Loucy (cell line): Measurements from ENCODE around the gene SC5D.

Source experiments
- H2AFZ ChIP-seq: fragments of 200-600 bp; sonication (generic); 2 replicates; pipeline ENCODE4 v1.6.0; 2016; ENCODE audit warnings: antibody characterized with exemption, mild to moderate bottlenecking, low read length, moderate library complexity
- H3F3A ChIP-seq: fragments of 200-600 bp; 2 replicates; pipeline ENCODE4 v1.6.0; 2016; ENCODE audit warnings: antibody characterized with exemption, low read depth, mild to moderate bottlenecking
- H3K27me3 ChIP-seq: fragments of 200-600 bp; sonication (generic); 2 replicates; pipeline ENCODE4 v1.6.1; 2014; ENCODE audit warnings: low read length, mild to moderate bottlenecking; ENCODE audit not compliant: insufficient read depth, poor library complexity, severe bottlenecking
- H3K36me3 ChIP-seq: fragments of 200-600 bp; sonication (generic); 2 replicates; pipeline ENCODE4 v1.6.1; 2016; ENCODE audit warnings: low read length; ENCODE audit not compliant: insufficient read depth
- H3K4me1 ChIP-seq: fragments of 200-600 bp; sonication (generic); 2 replicates; pipeline ENCODE4 v1.5.1; 2014; ENCODE audit warnings: low read length, mild to moderate bottlenecking; ENCODE audit not compliant: insufficient read depth, poor library complexity, severe bottlenecking
- H3K4me2 ChIP-seq: fragments of 200-600 bp; sonication (generic); 2 replicates; pipeline ENCODE4 v1.6.0; 2014; ENCODE audit warnings: antibody characterized with exemption, low read length, low read depth, mild to moderate bottlenecking; ENCODE audit not compliant: poor library complexity, severe bottlenecking
- H3K4me3 ChIP-seq: fragments of 200-600 bp; sonication (generic); 2 replicates; pipeline ENCODE4 v1.5.1; 2014; ENCODE audit warnings: low read length, mild to moderate bottlenecking, mixed read lengths; ENCODE audit not compliant: poor library complexity, severe bottlenecking
- H3K79me2 ChIP-seq: fragments of 200-600 bp; sonication (generic); 2 replicates; pipeline ENCODE4 v1.6.1; 2014; ENCODE audit warnings: low read length; ENCODE audit not compliant: insufficient read depth
- H3K9ac ChIP-seq: fragments of 200-600 bp; sonication (generic); 2 replicates; pipeline ENCODE4 v1.6.0; 2014; ENCODE audit warnings: mild to moderate bottlenecking, low read depth, low read length, moderate library complexity; ENCODE audit not compliant: poor library complexity, severe bottlenecking
- H3K9me2 ChIP-seq: fragments of 200-600 bp; sonication (generic); replicated peaks from 2 replicates; pipeline ENCODE4 v1.6.1; 2016; ENCODE audit warnings: low read depth, low read length, mixed read lengths
- H3K9me3 ChIP-seq: fragments of 200-600 bp; sonication (generic); 2 replicates; pipeline ENCODE4 v1.6.1; 2014; ENCODE audit warnings: mild to moderate bottlenecking, antibody characterized with exemption, low read length, low read depth; ENCODE audit not compliant: insufficient read depth
- H4K20me1 ChIP-seq: fragments of 200-600 bp; sonication (generic); 2 replicates; pipeline ENCODE4 v1.6.0; 2014; ENCODE audit warnings: antibody characterized with exemption, low read length, mild to moderate bottlenecking; ENCODE audit not compliant: insufficient read depth, poor library complexity, severe bottlenecking
- CTCF ChIP-seq: fragments of 200-600 bp; sonication (generic); conservative IDR thresholded peaks from 2 replicates; pipeline ENCODE4 v1.5.1; 2014; ENCODE audit warnings: mild to moderate bottlenecking, antibody characterized with exemption, low read length
- EZH2phosphoT487 ChIP-seq: fragments of 200-600 bp; IDR thresholded peaks from 2 replicates; pipeline ENCODE4 v1.6.1; 2018; ENCODE audit warnings: antibody characterized with exemption, mild to moderate bottlenecking, moderate library complexity, borderline replicate concordance

SC5D gene

GRCh38 chr11:121312483-121312882, 19.9 kb downstream of the SC5D start:
- Histone ChIP-seq H2AFZ (no peak overlapping the region), H3K27me3 (no peaks in the 10 kb centered on the region), H4K20me1 (no peaks in the 10 kb centered on the region), H3K36me3 (peaks cover 5% of the 10 kb centered on the region; the same call in 1 of the 2 replicates), H3K4me2 (no peak overlapping the region), H3F3A (no peaks in the 10 kb centered on the region), H3K4me1 (no peaks in the 10 kb centered on the region), H3K9me3 (no peaks in the 10 kb centered on the region), H3K4me3 (no peak overlapping the region), H3K79me2 (no peaks in the 10 kb centered on the region), H3K9ac (no peak overlapping the region), H3K9me2 (no peaks in the 10 kb centered on the region)
- TF ChIP-seq EZH2phosphoT487 = no peak
- TF ChIP-seq CTCF = no peak

- Histone ChIP-seq H3K4me2 (no peak overlapping the region), H3K9me3 (no peaks in the 10 kb centered on the region), H4K20me1 (no peaks in the 10 kb centered on the region), H3K4me3 (no peak overlapping the region), H3K79me2 (no peaks in the 10 kb centered on the region), H3K36me3 (no peaks in the 10 kb centered on the region), H2AFZ (no peak overlapping the region; the same call in 1 of the 2 replicates), H3K27me3 (no peaks in the 10 kb centered on the region), H3K9me2 (no peaks in the 10 kb centered on the region), H3K9ac (no peak overlapping the region), H3K4me1 (no peaks in the 10 kb centered on the region), H3F3A (no peaks in the 10 kb centered on the region)
- TF ChIP-seq EZH2phosphoT487 (no peak), CTCF (peak; percentile 89)
These were observed 26.6 kb downstream of the SC5D start for GRCh38 chr11:121318848-121319834.

- no peaks in the 10 kb centered on the region for H3K9me3 ChIP-seq
- no peak overlapping the region for H3K4me3 ChIP-seq
- H3K4me2 ChIP-seq = no peak overlapping the region
- H2AFZ ChIP-seq = no peak overlapping the region
- H3K79me2 ChIP-seq = no peaks in the 10 kb centered on the region
- no peaks in the 10 kb centered on the region for H3K36me3 ChIP-seq
- H3K27me3 ChIP-seq = no peaks in the 10 kb centered on the region
- H3F3A ChIP-seq = no peaks in the 10 kb centered on the region
- H3K4me1 ChIP-seq = no peaks in the 10 kb centered on the region
- H3K9ac ChIP-seq = no peak overlapping the region
- no peaks in the 10 kb centered on the region for H4K20me1 ChIP-seq
- H3K9me2 ChIP-seq = no peaks in the 10 kb centered on the region
- TF ChIP-seq CTCF = peak; percentile 91
- TF ChIP-seq EZH2phosphoT487 = no peak
These were observed 29.2 kb downstream of the SC5D start for GRCh38 chr11:121321614-121322243.
